GM12865 (cell line): ENCODE measurements around the gene NDST1.

Experiments
- DNase-seq: peaks from one replicate; pipeline ENCODE4 v3.0.0; 2010; ENCODE audit warnings: low read depth
- H3K4me3 ChIP-seq: 2 replicates; pipeline ENCODE4 v1.5.1; 2011; ENCODE audit warnings: mild to moderate bottlenecking, low read depth, low read length, control low read depth
- CTCF ChIP-seq: IDR thresholded peaks from 2 replicates; pipeline ENCODE4 v1.5.1; 2011; ENCODE audit warnings: low read length, control low read depth, low read depth, inconsistent platforms; ENCODE audit not compliant: insufficient read depth; ENCODE audit errors: missing control alignments

Gene NDST1

GRCh38 chr5:150601491-150602345, 93.8 kb downstream of the NDST1 start:
- no peak for TF ChIP-seq CTCF
- no peak for DNase-seq
- no peak overlapping the region for H3K4me3 ChIP-seq

GRCh38 chr5:150603052-150603451, 95.1 kb downstream of the NDST1 start:
- TF ChIP-seq CTCF = no peak
- no peak overlapping the region for H3K4me3 ChIP-seq
- DNase-seq = no peak

- no peak for DNase-seq
- H3K4me3 ChIP-seq = no peak overlapping the region
- TF ChIP-seq CTCF = no peak
Observed at GRCh38 chr5:150603491-150603890, 95.6 kb downstream of the NDST1 start.

GRCh38 chr5:150604010-150604409, 96.1 kb downstream of the NDST1 start:
- no peak for DNase-seq
- H3K4me3 ChIP-seq = no peak overlapping the region
- no peak for TF ChIP-seq CTCF

- DNase-seq = no peak
- TF ChIP-seq CTCF = no peak
Observed at GRCh38 chr5:150604894-150605440, 97.0 kb downstream of the NDST1 start.

GRCh38 chr5:150605546-150605945, 97.6 kb downstream of the NDST1 start:
- no peak for TF ChIP-seq CTCF
- no peak overlapping the region for H3K4me3 ChIP-seq
- no peak for DNase-seq

More at GRCh38 chr5:150604894-150605440, 97.0 kb downstream of the NDST1 start:
- H3K4me3 ChIP-seq = no peak overlapping the region

GRCh38 chr5:150606476-150606875, 98.5 kb downstream of the NDST1 start:
- no peak for DNase-seq
- no peak overlapping the region for H3K4me3 ChIP-seq
- no peak for TF ChIP-seq CTCF
